ENCODE data around the gene REV3L.

Gene REV3L

GRCh38 chr6:111381728-111382127 lies 101.3 kb downstream of the REV3L start:
- no peaks in the 10 kb centered on the region for H3K27me3 ChIP-seq (ENCODE audit: control insufficient read depth, insufficient read depth, low read length)
- H3K9me3 ChIP-seq (ENCODE audit: control insufficient read depth, insufficient read depth, low read length), result no peaks in the 10 kb centered on the region
- H3K4me1 ChIP-seq (ENCODE audit: control insufficient read depth, insufficient read depth, low read length), result no peaks in the 10 kb centered on the region
- H3K36me3 ChIP-seq (ENCODE audit: control insufficient read depth, insufficient read depth, low read length), result peaks cover 3% of the 10 kb centered on the region
- no peak overlapping the region for H3K4me3 ChIP-seq (ENCODE audit: low read depth, low read length)
- H3K9ac ChIP-seq (ENCODE audit: low read depth, low read length), result no peak overlapping the region

- no peak overlapping the region for H3K9ac ChIP-seq (ENCODE audit: low read depth, low read length)
- peaks cover 3% of the 10 kb centered on the region for H3K36me3 ChIP-seq (ENCODE audit: control insufficient read depth, insufficient read depth, low read length)
- H3K4me3 ChIP-seq (ENCODE audit: low read depth, low read length), result no peak overlapping the region
These were observed 101.9 kb downstream of the REV3L start for GRCh38 chr6:111381123-111381522.

GRCh38 chr6:111379831-111380230 lies 103.2 kb downstream of the REV3L start:
- Histone ChIP-seq H3K9me3 (ENCODE audit: control insufficient read depth, insufficient read depth, low read length) (no peaks in the 10 kb centered on the region), H3K4me1 (ENCODE audit: control insufficient read depth, insufficient read depth, low read length) (no peaks in the 10 kb centered on the region), H3K9ac (ENCODE audit: low read depth, low read length) (no peak overlapping the region), H3K4me3 (ENCODE audit: low read depth, low read length) (no peak overlapping the region), H3K27me3 (ENCODE audit: control insufficient read depth, insufficient read depth, low read length) (no peaks in the 10 kb centered on the region), H3K36me3 (ENCODE audit: control insufficient read depth, insufficient read depth, low read length) (peaks cover 3% of the 10 kb centered on the region)

More at GRCh38 chr6:111381123-111381522, 101.9 kb downstream of the REV3L start:
- H3K9me3 ChIP-seq (ENCODE audit: control insufficient read depth, insufficient read depth, low read length), result no peaks in the 10 kb centered on the region
- no peaks in the 10 kb centered on the region for H3K27me3 ChIP-seq (ENCODE audit: control insufficient read depth, insufficient read depth, low read length)
- H3K4me1 ChIP-seq (ENCODE audit: control insufficient read depth, insufficient read depth, low read length), result no peaks in the 10 kb centered on the region

- no peaks in the 10 kb centered on the region for H3K27me3 ChIP-seq (ENCODE audit: control insufficient read depth, insufficient read depth, low read length)
- no peak overlapping the region for H3K4me3 ChIP-seq (ENCODE audit: low read depth, low read length)
- peaks cover 3% of the 10 kb centered on the region for H3K36me3 ChIP-seq (ENCODE audit: control insufficient read depth, insufficient read depth, low read length)
- no peaks in the 10 kb centered on the region for H3K9me3 ChIP-seq (ENCODE audit: control insufficient read depth, insufficient read depth, low read length)
- H3K4me1 ChIP-seq (ENCODE audit: control insufficient read depth, insufficient read depth, low read length), result no peaks in the 10 kb centered on the region
- H3K9ac ChIP-seq (ENCODE audit: low read depth, low read length), result no peak overlapping the region
These were observed 103.7 kb downstream of the REV3L start for GRCh38 chr6:111379302-111379701.

GRCh38 chr6:111377558-111378120 lies 105.4 kb downstream of the REV3L start:
- H3K36me3 ChIP-seq (ENCODE audit: control insufficient read depth, insufficient read depth, low read length), result peaks cover 3% of the 10 kb centered on the region
- H3K4me1 ChIP-seq (ENCODE audit: control insufficient read depth, insufficient read depth, low read length), result no peaks in the 10 kb centered on the region
- H3K9me3 ChIP-seq (ENCODE audit: control insufficient read depth, insufficient read depth, low read length), result no peaks in the 10 kb centered on the region
- no peak overlapping the region for H3K4me3 ChIP-seq (ENCODE audit: low read depth, low read length)
- no peak overlapping the region for H3K9ac ChIP-seq (ENCODE audit: low read depth, low read length)
- no peaks in the 10 kb centered on the region for H3K27me3 ChIP-seq (ENCODE audit: control insufficient read depth, insufficient read depth, low read length)

GRCh38 chr6:111367393-111368088 lies 115.5 kb downstream of the REV3L start:
- Histone ChIP-seq H3K9ac (ENCODE audit: low read depth, low read length) (no peak overlapping the region), H3K27me3 (ENCODE audit: control insufficient read depth, insufficient read depth, low read length) (no peaks in the 10 kb centered on the region), H3K9me3 (ENCODE audit: control insufficient read depth, insufficient read depth, low read length) (no peaks in the 10 kb centered on the region), H3K4me3 (ENCODE audit: low read depth, low read length) (no peak overlapping the region), H3K4me1 (ENCODE audit: control insufficient read depth, insufficient read depth, low read length) (no peaks in the 10 kb centered on the region), H3K36me3 (ENCODE audit: control insufficient read depth, insufficient read depth, low read length) (peaks cover 3% of the 10 kb centered on the region)

GRCh38 chr6:111361648-111362047 lies 121.4 kb downstream of the REV3L start:
- Histone ChIP-seq H3K9me3 (ENCODE audit: control insufficient read depth, insufficient read depth, low read length) (no peaks in the 10 kb centered on the region), H3K27me3 (ENCODE audit: control insufficient read depth, insufficient read depth, low read length) (no peaks in the 10 kb centered on the region), H3K9ac (ENCODE audit: low read depth, low read length) (no peak overlapping the region), H3K36me3 (ENCODE audit: control insufficient read depth, insufficient read depth, low read length) (peaks cover 3% of the 10 kb centered on the region), H3K4me3 (ENCODE audit: low read depth, low read length) (no peak overlapping the region), H3K4me1 (ENCODE audit: control insufficient read depth, insufficient read depth, low read length) (peaks cover 2% of the 10 kb centered on the region)

GRCh38 chr6:111358454-111358853 lies 124.6 kb downstream of the REV3L start:
- H3K9me3 ChIP-seq (ENCODE audit: control insufficient read depth, insufficient read depth, low read length), result no peaks in the 10 kb centered on the region
- H3K4me3 ChIP-seq (ENCODE audit: low read depth, low read length), result no peak overlapping the region
- H3K9ac ChIP-seq (ENCODE audit: low read depth, low read length), result no peak overlapping the region
- H3K36me3 ChIP-seq (ENCODE audit: control insufficient read depth, insufficient read depth, low read length), result no peaks in the 10 kb centered on the region
- peaks cover 2% of the 10 kb centered on the region for H3K4me1 ChIP-seq (ENCODE audit: control insufficient read depth, insufficient read depth, low read length)
- H3K27me3 ChIP-seq (ENCODE audit: control insufficient read depth, insufficient read depth, low read length), result no peaks in the 10 kb centered on the region

- H3K36me3 ChIP-seq (ENCODE audit: control insufficient read depth, insufficient read depth, low read length), result no peaks in the 10 kb centered on the region
- H3K4me1 ChIP-seq (ENCODE audit: control insufficient read depth, insufficient read depth, low read length), result peaks cover 2% of the 10 kb centered on the region
These were observed 125.3 kb downstream of the REV3L start for GRCh38 chr6:111357705-111358104.

GRCh38 chr6:111356551-111356950 lies 126.5 kb downstream of the REV3L start:
- H3K4me3 ChIP-seq (ENCODE audit: low read depth, low read length), result no peak overlapping the region
- H3K9me3 ChIP-seq (ENCODE audit: control insufficient read depth, insufficient read depth, low read length), result no peaks in the 10 kb centered on the region
- peaks cover 2% of the 10 kb centered on the region for H3K4me1 ChIP-seq (ENCODE audit: control insufficient read depth, insufficient read depth, low read length)
- H3K36me3 ChIP-seq (ENCODE audit: control insufficient read depth, insufficient read depth, low read length), result no peaks in the 10 kb centered on the region
- no peak overlapping the region for H3K9ac ChIP-seq (ENCODE audit: low read depth, low read length)
- no peaks in the 10 kb centered on the region for H3K27me3 ChIP-seq (ENCODE audit: control insufficient read depth, insufficient read depth, low read length)

More at GRCh38 chr6:111357705-111358104, 125.3 kb downstream of the REV3L start:
- H3K9me3 ChIP-seq (ENCODE audit: control insufficient read depth, insufficient read depth, low read length), result no peaks in the 10 kb centered on the region
- no peaks in the 10 kb centered on the region for H3K27me3 ChIP-seq (ENCODE audit: control insufficient read depth, insufficient read depth, low read length)
- H3K9ac ChIP-seq (ENCODE audit: low read depth, low read length), result no peak overlapping the region
- H3K4me3 ChIP-seq (ENCODE audit: low read depth, low read length), result no peak overlapping the region

- H3K36me3 ChIP-seq (ENCODE audit: control insufficient read depth, insufficient read depth, low read length), result no peaks in the 10 kb centered on the region
- H3K9ac ChIP-seq (ENCODE audit: low read depth, low read length), result no peak overlapping the region
- H3K27me3 ChIP-seq (ENCODE audit: control insufficient read depth, insufficient read depth, low read length), result no peaks in the 10 kb centered on the region
- H3K4me1 ChIP-seq (ENCODE audit: control insufficient read depth, insufficient read depth, low read length), result no peaks in the 10 kb centered on the region
- H3K9me3 ChIP-seq (ENCODE audit: control insufficient read depth, insufficient read depth, low read length), result no peaks in the 10 kb centered on the region
- no peak overlapping the region for H3K4me3 ChIP-seq (ENCODE audit: low read depth, low read length)
These were observed 128.1 kb downstream of the REV3L start for GRCh38 chr6:111354758-111355555.

Measured in iPS-15b (cell line).